SKM-1 (cell line): Measurements from ENCODE around the gene BLCAP.
A peak's percentile ranks its signal among the peaks of the same experiment; 100 is the strongest.
"Not testable (repeated sequence)": the region's sequence is repeated elsewhere in the genome, so short reads cannot be mapped to it uniquely, and the experiment has no call there.

Experiments used
- DNase-seq: peaks from one replicate; lab custom pipeline; 2025; ENCODE audit not compliant: unreplicated experiment; lab: John Stamatoyannopoulos, UW

Gene BLCAP

GRCh38 chr20:37527638-37528445 lies at the start of gene BLCAP:
Gene BLCAP (minus strand): TSS chr20:37527876. CDS start chr20:37519174, 8,702 bp downstream.
- DNase-seq, result peak; percentile 94

GRCh38 chr20:37577436-37577835 lies 49.8 kb upstream of the BLCAP start:
- not testable (repeated sequence) for DNase-seq

- no peak for DNase-seq
These were observed 49.2 kb upstream of the BLCAP start for GRCh38 chr20:37576911-37577310.

- no peak for DNase-seq
These were observed 48.2 kb upstream of the BLCAP start for GRCh38 chr20:37575884-37576283.

GRCh38 chr20:37574199-37574890 lies 46.7 kb upstream of the BLCAP start:
- DNase-seq, result no peak

- no peak for DNase-seq
These were observed 46.0 kb upstream of the BLCAP start for GRCh38 chr20:37573626-37574198.

- no peak for DNase-seq
These were observed 43.4 kb upstream of the BLCAP start for GRCh38 chr20:37571033-37571432.

- no peak for DNase-seq
These were observed 42.7 kb upstream of the BLCAP start for GRCh38 chr20:37570419-37570818.

- DNase-seq, result no peak
These were observed 40.3 kb upstream of the BLCAP start for GRCh38 chr20:37567671-37568588.

GRCh38 chr20:37567331-37567665 lies 39.6 kb upstream of the BLCAP start:
- DNase-seq, result no peak

GRCh38 chr20:37566590-37567330 lies 39.1 kb upstream of the BLCAP start:
- DNase-seq, result no peak

GRCh38 chr20:37565134-37565811 lies 37.6 kb upstream of the BLCAP start:
- DNase-seq, result no peak

GRCh38 chr20:37564388-37565133 lies 36.9 kb upstream of the BLCAP start:
- DNase-seq, result no peak

GRCh38 chr20:37564016-37564387 lies 36.3 kb upstream of the BLCAP start:
- DNase-seq, result no peak

- no peak for DNase-seq
These were observed 35.2 kb upstream of the BLCAP start for GRCh38 chr20:37562695-37563480.

GRCh38 chr20:37560629-37561028 lies 33.0 kb upstream of the BLCAP start:
- DNase-seq, result no peak

- DNase-seq, result no peak
These were observed 31.8 kb upstream of the BLCAP start for GRCh38 chr20:37559312-37560027.

GRCh38 chr20:37558779-37559178 lies 31.1 kb upstream of the BLCAP start:
- DNase-seq, result no peak
